ENCODE measurements around the gene CPB2.

CPB2 gene

GRCh38 chr13:46122304-46122703, 17.5 kb upstream of the CPB2 start:
- no peaks in the 10 kb centered on the region for H3K9me3 ChIP-seq (ENCODE audit: low read length)
- peaks cover 13% of the 10 kb centered on the region for H3K4me1 ChIP-seq (ENCODE audit: insufficient read depth, low read length)
- H3K4me3 ChIP-seq (ENCODE audit: low read length): no peak overlapping the region
- no peaks in the 10 kb centered on the region for H3K36me3 ChIP-seq (ENCODE audit: insufficient read depth, low read length)
- H3K27me3 ChIP-seq (ENCODE audit: insufficient read depth, low read length): no peaks in the 10 kb centered on the region
- no peak overlapping the region for H2AFZ ChIP-seq (ENCODE audit: low read depth, low read length)

- Histone ChIP-seq H3K27me3 (ENCODE audit: insufficient read depth, low read length) (no peaks in the 10 kb centered on the region), H2AFZ (ENCODE audit: low read depth, low read length) (no peak overlapping the region), H3K4me3 (ENCODE audit: low read length) (no peak overlapping the region), H3K4me1 (ENCODE audit: insufficient read depth, low read length) (peaks cover 13% of the 10 kb centered on the region), H3K36me3 (ENCODE audit: insufficient read depth, low read length) (no peaks in the 10 kb centered on the region), H3K9me3 (ENCODE audit: low read length) (no peaks in the 10 kb centered on the region)
Measured at GRCh38 chr13:46121597-46122163, 16.8 kb upstream of the CPB2 start.

GRCh38 chr13:46121033-46121432, 16.2 kb upstream of the CPB2 start:
- no peak overlapping the region for H2AFZ ChIP-seq (ENCODE audit: low read depth, low read length)
- H3K4me1 ChIP-seq (ENCODE audit: insufficient read depth, low read length): peaks cover 13% of the 10 kb centered on the region
- H3K9me3 ChIP-seq (ENCODE audit: low read length): no peaks in the 10 kb centered on the region
- no peak overlapping the region for H3K4me3 ChIP-seq (ENCODE audit: low read length)
- no peaks in the 10 kb centered on the region for H3K27me3 ChIP-seq (ENCODE audit: insufficient read depth, low read length)
- no peaks in the 10 kb centered on the region for H3K36me3 ChIP-seq (ENCODE audit: insufficient read depth, low read length)

- H2AFZ ChIP-seq (ENCODE audit: low read depth, low read length): no peak overlapping the region
- H3K4me3 ChIP-seq (ENCODE audit: low read length): no peak overlapping the region
- H3K4me1 ChIP-seq (ENCODE audit: insufficient read depth, low read length): peaks cover 13% of the 10 kb centered on the region
- H3K36me3 ChIP-seq (ENCODE audit: insufficient read depth, low read length): no peaks in the 10 kb centered on the region
- no peaks in the 10 kb centered on the region for H3K27me3 ChIP-seq (ENCODE audit: insufficient read depth, low read length)
- H3K9me3 ChIP-seq (ENCODE audit: low read length): no peaks in the 10 kb centered on the region
Measured at GRCh38 chr13:46119883-46120614, 15.2 kb upstream of the CPB2 start.

GRCh38 chr13:46116653-46117502, 12.0 kb upstream of the CPB2 start:
- Histone ChIP-seq H3K27me3 (ENCODE audit: insufficient read depth, low read length) (no peaks in the 10 kb centered on the region), H3K36me3 (ENCODE audit: insufficient read depth, low read length) (no peaks in the 10 kb centered on the region), H3K4me1 (ENCODE audit: insufficient read depth, low read length) (peaks cover 13% of the 10 kb centered on the region), H2AFZ (ENCODE audit: low read depth, low read length) (no peak overlapping the region), H3K4me3 (ENCODE audit: low read length) (no peak overlapping the region), H3K9me3 (ENCODE audit: low read length) (no peaks in the 10 kb centered on the region)

- peaks cover under 1% of the 10 kb centered on the region for H3K4me1 ChIP-seq (ENCODE audit: insufficient read depth, low read length)
- no peaks in the 10 kb centered on the region for H3K36me3 ChIP-seq (ENCODE audit: insufficient read depth, low read length)
- H2AFZ ChIP-seq (ENCODE audit: low read depth, low read length): no peak overlapping the region
- H3K27me3 ChIP-seq (ENCODE audit: insufficient read depth, low read length): no peaks in the 10 kb centered on the region
- no peak overlapping the region for H3K4me3 ChIP-seq (ENCODE audit: low read length)
- H3K9me3 ChIP-seq (ENCODE audit: low read length): no peaks in the 10 kb centered on the region
Measured at GRCh38 chr13:46114613-46115012, 9.8 kb upstream of the CPB2 start.

GRCh38 chr13:46113596-46113995, 8.8 kb upstream of the CPB2 start:
- H2AFZ ChIP-seq (ENCODE audit: low read depth, low read length): no peak overlapping the region
- H3K4me1 ChIP-seq (ENCODE audit: insufficient read depth, low read length): peaks cover 6% of the 10 kb centered on the region
- no peaks in the 10 kb centered on the region for H3K9me3 ChIP-seq (ENCODE audit: low read length)
- H3K27me3 ChIP-seq (ENCODE audit: insufficient read depth, low read length): no peaks in the 10 kb centered on the region
- H3K4me3 ChIP-seq (ENCODE audit: low read length): no peak overlapping the region
- no peaks in the 10 kb centered on the region for H3K36me3 ChIP-seq (ENCODE audit: insufficient read depth, low read length)

GRCh38 chr13:46111151-46111550, 6.3 kb upstream of the CPB2 start:
- Histone ChIP-seq H3K9me3 (ENCODE audit: low read length) (no peaks in the 10 kb centered on the region), H2AFZ (ENCODE audit: low read depth, low read length) (no peak overlapping the region), H3K36me3 (ENCODE audit: insufficient read depth, low read length) (no peaks in the 10 kb centered on the region), H3K4me3 (ENCODE audit: low read length) (no peak overlapping the region), H3K4me1 (ENCODE audit: insufficient read depth, low read length) (peaks cover 6% of the 10 kb centered on the region), H3K27me3 (ENCODE audit: insufficient read depth, low read length) (no peaks in the 10 kb centered on the region)

- Histone ChIP-seq H3K36me3 (ENCODE audit: insufficient read depth, low read length) (no peaks in the 10 kb centered on the region), H2AFZ (ENCODE audit: low read depth, low read length) (no peak overlapping the region), H3K4me1 (ENCODE audit: insufficient read depth, low read length) (peaks cover 6% of the 10 kb centered on the region), H3K9me3 (ENCODE audit: low read length) (no peaks in the 10 kb centered on the region), H3K4me3 (ENCODE audit: low read length) (no peak overlapping the region), H3K27me3 (ENCODE audit: insufficient read depth, low read length) (no peaks in the 10 kb centered on the region)
Measured at GRCh38 chr13:46109451-46109850, 4.6 kb upstream of the CPB2 start.

GRCh38 chr13:46106839-46107371, 2.1 kb upstream of the CPB2 start:
- H3K4me3 ChIP-seq (ENCODE audit: low read length): no peak overlapping the region
- no peaks in the 10 kb centered on the region for H3K36me3 ChIP-seq (ENCODE audit: insufficient read depth, low read length)
- no peaks in the 10 kb centered on the region for H3K27me3 ChIP-seq (ENCODE audit: insufficient read depth, low read length)
- peaks cover 6% of the 10 kb centered on the region for H3K4me1 ChIP-seq (ENCODE audit: insufficient read depth, low read length)
- H3K9me3 ChIP-seq (ENCODE audit: low read length): no peaks in the 10 kb centered on the region
- no peak overlapping the region for H2AFZ ChIP-seq (ENCODE audit: low read depth, low read length)

GRCh38 chr13:46103037-46103436, 1.8 kb downstream of the CPB2 start:
- Histone ChIP-seq H3K4me3 (ENCODE audit: low read length) (no peak overlapping the region), H3K4me1 (ENCODE audit: insufficient read depth, low read length) (no peaks in the 10 kb centered on the region), H2AFZ (ENCODE audit: low read depth, low read length) (no peak overlapping the region), H3K9me3 (ENCODE audit: low read length) (no peaks in the 10 kb centered on the region), H3K36me3 (ENCODE audit: insufficient read depth, low read length) (no peaks in the 10 kb centered on the region), H3K27me3 (ENCODE audit: insufficient read depth, low read length) (no peaks in the 10 kb centered on the region)

- Histone ChIP-seq H2AFZ (ENCODE audit: low read depth, low read length) (no peak overlapping the region), H3K4me3 (ENCODE audit: low read length) (no peak overlapping the region), H3K9me3 (ENCODE audit: low read length) (no peaks in the 10 kb centered on the region), H3K36me3 (ENCODE audit: insufficient read depth, low read length) (no peaks in the 10 kb centered on the region), H3K27me3 (ENCODE audit: insufficient read depth, low read length) (no peaks in the 10 kb centered on the region), H3K4me1 (ENCODE audit: insufficient read depth, low read length) (no peaks in the 10 kb centered on the region)
Measured at GRCh38 chr13:46102255-46102605, 2.6 kb downstream of the CPB2 start.
